Kidney tubule cell (primary cell): Measurements from ENCODE around the gene AKTIP.
"Not testable (repeated sequence)": the region's sequence is repeated elsewhere in the genome, so short reads cannot be mapped to it uniquely, and the experiment has no call there.

ENCODE experiments used
- DNase-seq: peaks from one replicate; pipeline ENCODE4 v3.0.0-alpha.2; 2018; ENCODE audit warnings: low spot score

The AKTIP gene

DNA sequence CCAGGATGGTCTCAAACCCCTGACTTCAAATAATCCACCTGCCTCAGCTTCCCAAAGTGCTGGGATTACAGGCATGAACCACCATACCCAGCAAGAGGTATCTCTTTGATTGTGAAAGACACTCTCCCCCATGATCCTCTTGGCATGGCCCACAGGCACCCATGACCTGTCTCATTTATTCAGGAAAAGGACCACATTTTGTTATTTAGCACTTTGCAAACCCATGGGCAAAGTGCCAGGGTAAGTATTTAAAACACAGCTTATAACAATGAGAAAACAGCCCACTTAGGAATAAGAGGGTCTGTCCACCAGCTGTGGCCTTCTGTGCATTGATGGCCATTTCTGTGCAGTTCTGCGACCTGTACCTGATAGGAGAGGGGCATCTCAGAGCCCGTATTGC lies 12.8 kb upstream of the AKTIP start:
- DNase-seq, result no peak

DNA sequence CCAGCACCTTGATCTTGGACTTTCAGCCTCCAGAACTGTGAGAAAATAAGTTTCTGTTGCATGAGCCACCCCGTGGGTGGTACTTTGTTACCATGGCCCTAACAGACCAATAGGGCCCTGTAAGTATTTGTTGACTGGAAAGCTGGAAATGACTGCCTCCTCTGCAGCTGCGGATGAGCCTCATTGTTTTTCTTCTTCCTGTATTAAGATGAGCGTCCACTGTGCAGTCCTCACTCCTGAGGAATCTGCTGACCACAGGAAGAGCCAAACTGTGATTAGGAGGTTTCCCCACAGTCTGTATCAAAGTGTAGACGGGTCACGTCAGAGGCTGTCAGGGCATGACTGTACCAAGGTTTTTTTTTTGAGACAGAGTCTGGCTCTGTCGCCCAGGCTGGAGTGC lies 12.2 kb upstream of the AKTIP start:
- peak; percentile 75 for DNase-seq

DNA sequence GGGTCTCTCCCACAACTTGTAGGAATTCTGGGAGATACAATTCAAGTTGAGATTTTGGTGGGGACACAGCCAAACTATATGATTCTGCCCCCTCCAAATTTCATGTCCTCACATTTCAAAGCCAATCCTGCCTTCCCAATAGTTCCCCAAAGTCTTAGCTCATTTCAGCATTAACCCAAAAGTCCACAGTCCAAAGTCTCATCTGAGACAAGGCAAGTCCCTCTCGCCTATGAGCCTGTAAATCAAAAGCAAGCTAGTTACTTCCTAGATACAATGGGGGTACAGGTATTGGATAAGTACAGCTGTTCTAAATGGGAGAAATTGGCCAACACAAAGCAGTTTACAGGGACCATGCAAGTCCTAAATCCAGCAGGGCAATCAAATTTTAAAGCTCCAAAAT lies 9.8 kb upstream of the AKTIP start:
- not testable (repeated sequence) for DNase-seq

DNA sequence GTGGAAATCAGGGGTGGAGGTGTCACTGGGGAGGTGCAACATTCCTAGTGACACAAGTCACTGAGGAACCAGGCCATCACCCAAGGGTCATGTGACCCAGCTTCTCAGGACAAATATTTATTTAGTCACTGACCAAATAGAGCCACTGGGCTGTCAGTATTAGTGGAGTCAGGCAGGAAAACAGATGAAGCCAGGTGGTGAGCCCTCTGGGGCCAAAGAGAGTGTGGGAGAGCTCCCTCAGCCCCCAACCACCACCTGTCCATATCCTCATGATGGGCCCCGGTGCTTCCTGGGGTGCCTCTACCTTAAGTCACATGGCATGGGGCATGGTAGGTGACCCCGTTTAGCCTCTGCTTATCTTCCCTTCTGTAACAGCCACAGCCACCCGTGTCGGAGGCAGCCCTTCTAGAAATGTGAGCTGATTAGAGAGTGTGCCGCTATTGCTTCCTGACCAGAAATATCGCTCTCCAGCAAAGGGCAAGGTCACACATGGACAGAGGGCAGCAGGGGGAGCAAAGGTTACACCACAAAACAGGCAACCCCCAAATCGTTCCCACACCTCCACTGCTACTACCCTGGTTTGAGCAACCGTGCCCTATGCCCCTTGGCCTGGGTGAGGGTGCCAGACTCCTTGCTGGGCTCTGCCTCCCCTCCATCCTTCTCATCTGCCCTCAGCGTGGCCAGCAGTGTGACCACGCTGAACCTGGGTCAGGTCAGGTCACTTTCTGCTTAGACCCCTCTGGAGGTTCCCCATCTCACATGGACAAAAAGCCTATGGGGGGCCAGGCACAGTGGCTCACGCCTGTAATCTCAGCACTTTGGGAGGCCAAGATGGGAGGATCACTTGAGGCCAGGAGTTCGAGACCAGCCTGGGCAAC lies 8.6 kb upstream of the AKTIP start:
- peak; percentile 81 for DNase-seq

DNA sequence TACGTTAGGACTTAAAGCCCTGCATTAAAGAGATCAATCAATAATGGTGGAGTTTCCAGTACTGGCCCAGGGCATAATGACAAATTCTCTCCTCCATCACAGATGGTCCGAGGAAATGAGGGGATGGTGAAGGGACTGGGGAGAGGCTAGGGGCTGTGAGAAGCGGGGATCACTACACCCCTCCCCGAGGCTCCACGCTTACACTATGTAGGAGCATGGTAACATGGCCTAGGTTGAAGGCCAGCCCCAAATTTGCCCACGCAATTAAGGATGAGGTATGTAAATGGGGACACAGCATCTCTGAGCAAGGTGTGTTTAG lies 8.0 kb upstream of the AKTIP start:
- DNase-seq, result no peak

DNA sequence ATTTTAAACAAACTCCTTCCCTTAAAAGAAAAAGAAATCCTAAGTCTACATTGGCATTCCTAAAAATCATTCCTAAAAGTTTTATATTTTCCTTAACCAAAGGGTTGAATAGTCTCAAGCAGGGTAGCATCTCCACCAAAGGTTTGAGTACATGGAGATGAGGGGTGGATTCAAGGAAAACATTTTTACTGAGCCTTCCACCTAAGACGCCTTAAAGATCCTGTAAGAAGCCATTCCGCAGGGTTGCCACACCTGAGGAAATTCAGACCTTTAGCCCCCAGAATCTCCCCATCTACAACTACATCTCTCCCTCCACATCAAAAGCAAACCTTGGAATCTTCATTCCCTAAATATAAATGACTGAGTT lies 7.7 kb upstream of the AKTIP start:
- no peak for DNase-seq

DNA sequence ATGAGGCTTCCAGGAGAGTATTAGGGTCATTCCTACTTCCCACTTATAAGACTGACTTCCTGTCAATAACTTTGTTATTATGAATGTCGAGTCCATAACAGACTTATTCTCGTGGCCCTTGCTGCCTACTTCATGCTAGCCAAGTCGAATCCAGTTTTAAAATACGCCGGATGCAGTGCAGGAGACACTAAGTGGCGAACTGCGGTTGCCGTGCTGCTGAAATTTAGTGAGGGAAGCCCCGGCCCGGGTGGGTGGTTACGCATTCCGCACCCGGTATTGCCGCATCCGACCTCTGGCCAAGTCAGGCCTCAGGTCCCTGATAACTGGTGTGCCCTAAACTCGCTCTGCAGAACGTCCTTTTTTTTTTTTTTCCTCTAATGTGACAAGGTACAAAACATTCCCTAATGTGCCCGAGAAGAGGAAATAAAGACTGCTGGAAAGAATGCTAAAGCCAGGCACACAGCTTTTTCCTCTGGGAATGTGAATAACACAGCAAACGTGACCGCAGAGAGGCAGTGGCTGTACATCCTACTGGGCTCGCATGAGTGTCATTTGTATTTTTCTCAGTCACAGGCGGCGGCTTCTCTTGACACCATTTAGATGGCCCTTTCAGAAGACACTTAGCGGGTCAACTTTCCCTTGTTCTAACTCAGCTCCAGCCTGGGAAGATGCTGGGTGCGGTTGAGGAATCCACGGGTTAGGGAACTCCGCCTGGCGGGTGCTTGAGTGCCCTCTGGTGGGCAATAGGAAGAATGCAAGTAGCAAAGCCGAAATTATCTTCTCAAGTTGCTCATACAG lies 7.1 kb upstream of the AKTIP start:
- DNase-seq, result peak; percentile 77

DNA sequence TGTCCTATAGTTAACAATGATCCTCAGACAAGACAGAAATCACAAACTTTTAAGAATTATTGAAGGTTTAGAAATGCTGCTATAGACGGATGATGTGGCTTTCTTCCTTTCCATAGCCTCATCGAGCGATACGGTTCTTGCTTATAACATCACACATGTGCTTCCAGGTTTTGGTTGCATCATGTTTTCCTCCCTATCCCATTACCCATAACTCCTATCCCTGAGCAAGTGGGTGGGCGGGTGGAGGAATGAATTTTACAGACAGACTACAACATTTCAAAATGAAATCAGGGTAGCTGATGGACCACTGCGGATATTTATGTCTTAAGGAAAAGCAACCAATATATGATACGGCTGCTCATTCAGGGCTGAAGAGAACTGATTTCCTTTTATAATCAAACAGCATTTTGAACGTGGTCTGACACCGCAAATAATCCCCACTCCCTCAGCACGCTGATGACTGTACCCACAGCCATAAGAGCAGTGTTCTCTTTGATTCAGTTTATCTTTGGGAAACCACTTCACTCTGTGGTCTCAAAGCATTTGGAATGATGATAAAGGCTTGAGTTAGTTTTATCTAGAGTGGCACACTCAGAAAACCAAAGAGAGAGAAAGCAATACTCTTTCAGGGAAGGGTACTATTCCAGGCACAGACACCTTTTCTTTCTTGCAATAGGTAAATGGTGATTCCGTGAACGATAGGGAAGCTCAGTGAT lies 4.6 kb upstream of the AKTIP start:
- DNase-seq, result no peak

DNA sequence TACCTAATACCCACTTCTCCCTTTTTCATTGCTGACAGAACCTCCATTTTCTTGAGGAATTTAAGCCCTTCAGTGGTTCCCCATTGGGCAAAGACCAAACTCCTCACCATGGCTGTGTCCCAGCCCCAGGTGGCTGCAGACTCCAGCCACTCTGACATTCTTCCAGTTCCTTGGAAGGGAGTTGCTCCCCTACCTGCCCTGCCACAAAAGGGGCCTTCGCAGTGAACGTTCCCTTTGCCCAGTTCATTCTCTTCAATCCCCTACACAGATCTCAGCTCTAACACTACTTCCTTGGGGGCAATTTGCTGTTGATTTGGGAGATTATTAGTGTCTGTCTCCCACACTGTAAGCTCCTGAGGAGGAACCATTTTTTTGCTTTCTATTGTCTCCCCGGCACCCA lies 3.2 kb upstream of the AKTIP start:
- no peak for DNase-seq

DNA sequence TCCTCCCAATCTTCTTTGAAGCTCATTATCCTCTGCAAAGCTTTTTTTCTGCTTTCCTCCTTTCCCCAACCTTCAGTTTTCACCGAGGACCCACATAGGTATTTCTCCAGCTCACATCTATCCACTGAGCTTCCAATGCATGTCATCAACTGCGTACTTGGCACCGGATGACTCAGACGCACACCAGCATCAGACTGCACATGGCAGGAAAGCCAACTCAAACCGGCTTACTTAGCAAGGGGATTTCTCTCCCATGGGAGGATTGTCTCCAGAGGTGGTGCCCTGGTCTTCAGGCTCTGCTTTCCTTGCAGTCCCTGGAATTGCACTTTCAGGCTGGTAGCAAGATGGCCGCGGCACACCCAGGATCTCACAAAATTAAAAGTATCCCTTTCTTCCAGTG lies 1.7 kb upstream of the AKTIP start:
- peak; percentile 85 for DNase-seq

DNA sequence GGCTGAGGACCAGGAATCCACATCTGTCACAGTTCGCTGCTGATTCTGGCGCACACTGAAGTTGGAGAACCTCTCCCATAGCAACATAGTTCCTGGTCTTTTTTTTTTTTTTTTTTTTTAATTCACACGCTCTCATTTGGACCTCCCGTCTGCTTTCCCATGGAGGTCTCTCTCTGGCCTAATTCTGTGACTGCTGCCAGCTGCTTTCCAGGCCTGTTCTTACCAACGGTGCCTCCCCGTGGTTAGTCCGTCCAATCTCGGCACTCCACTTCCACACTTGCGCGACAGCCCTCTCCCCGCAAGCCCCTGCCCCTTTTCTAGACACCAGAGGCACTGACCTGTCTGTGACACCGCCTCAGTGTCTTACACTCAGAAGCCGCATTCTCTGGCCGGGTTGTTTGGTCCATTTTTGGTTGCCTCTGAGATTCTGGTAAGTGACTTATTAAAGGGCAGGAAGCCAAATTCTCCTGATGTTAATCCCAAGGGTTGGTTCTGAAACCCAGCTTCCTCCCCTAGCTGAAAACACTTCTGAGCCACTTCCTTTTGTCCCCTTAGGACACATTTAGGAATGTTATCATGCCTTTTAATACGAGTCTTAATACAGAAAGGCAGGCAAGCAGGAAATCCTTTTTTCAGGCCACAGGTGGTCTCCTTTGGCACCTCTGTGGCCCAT lies 1.1 kb upstream of the AKTIP start:
- DNase-seq, result peak; percentile 82

DNA sequence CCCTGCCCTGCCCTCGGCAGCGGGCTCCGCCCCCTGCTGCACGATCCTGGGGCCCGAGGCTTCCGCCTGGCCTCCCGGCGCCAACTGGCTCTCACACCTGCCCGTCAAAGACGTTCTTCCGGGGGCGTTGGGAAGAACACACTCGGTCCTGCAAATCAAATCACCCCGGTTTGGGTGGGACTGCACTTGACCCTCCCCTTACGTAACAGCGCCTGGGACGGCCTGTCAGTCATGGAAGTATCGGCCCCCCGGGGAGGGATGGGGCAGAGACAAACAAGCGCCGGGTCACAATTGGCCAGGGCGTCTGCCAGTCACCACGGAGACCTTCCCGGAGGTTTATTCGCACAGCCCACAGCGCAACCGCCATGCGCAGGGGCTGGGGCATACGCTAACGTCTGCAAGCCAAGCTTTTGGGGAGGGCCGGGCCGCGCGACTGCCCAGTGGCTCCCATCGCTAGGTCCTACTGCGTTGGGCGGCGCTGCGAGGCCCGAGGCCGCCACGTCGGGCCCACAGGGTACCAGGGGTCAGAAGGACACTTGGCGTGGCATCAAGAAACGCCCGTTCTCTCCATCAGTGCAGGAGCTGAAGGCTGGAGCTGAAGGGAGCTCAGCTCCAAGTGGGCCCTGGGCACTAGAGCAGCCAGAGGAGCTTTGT lies 388 bp upstream of the AKTIP start:
- peak; percentile 100 for DNase-seq

DNA sequence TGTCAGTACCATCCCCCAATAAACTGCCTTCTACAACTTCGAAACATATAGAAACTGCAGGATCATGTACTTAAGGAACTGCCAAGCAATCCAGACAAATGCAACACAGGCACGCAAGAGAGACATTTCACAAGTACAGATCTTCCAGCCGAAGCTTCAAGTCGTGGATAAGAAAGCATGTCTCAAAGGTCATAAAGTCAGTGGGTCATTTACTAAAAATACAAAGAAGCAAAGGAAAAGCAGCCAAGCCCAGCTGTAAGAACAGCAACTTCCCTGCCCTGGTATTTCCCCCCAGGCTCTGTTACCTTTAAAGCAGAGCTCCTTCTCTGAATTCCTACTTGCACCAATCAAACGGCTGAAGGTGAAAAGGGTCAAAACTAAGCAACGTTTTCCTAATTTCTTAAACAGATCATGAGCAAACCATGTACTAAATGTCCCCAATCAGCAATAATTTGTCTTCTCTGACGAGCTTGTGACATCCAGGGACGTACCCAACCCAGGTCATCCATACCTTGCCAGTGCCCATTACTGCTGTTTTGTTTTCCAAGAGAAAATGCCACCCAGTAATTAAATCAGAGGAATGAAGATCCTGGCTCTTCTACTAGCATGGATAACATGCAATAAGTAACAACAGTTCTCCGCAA lies 1.7 kb downstream of the AKTIP start:
- DNase-seq, result peak; percentile 10

DNA sequence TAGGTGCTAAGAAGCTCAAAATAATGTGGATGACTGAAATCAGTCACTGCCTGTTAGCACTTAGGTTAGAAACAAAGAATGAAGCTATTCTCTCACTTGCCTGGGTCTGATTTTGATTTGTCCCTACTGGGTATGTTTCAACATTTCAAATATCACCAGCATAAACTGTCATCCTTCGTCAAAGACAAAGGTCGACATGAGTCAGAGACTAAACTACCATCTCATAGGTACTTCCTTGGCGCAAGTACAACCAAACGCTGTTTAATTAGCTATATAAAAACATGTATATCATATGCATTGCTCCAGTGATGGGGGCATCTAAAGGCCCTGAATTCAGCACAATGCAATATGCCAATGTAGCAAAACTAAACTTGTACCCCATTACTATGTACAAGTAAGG lies 4.0 kb downstream of the AKTIP start:
- DNase-seq, result no peak

DNA sequence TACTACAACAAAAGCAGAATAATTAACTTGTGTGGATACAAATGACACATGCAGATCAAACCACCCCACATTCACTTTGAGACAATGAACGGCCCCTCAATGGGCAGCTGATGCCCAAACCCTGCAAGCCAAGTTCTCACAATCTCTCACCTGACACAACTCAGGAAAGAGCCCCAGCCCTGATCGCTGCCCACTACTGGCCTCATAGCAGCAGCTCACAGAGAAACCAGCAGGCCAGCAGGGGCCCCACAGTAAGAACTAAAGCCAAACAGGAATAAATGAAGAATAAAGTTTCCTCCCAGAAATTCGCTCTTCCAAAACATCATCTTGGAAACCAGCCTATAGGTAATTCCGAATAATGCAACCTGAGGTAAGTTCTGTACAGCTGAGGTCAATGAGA lies 7.7 kb downstream of the AKTIP start:
- DNase-seq, result no peak

DNA sequence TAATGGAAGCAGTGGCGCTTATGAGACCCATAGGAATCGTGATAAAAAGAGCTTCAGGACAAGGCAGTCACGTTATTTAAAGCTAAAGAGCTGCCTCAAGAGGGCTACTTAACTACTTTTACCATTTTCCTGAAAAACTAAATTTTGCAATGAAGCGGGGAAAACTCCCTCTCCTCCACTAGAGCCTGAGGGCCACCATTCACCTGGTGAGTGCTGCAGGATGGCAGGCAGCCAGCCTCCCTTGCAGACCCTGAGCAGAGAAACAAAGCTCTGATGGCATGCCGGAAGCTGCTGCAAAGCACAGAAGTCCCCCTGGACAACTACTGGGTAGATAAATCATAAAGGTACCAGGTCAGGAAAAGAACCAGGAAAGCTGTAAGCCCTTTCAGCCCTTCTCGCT lies 8.4 kb downstream of the AKTIP start:
- DNase-seq, result no peak

DNA sequence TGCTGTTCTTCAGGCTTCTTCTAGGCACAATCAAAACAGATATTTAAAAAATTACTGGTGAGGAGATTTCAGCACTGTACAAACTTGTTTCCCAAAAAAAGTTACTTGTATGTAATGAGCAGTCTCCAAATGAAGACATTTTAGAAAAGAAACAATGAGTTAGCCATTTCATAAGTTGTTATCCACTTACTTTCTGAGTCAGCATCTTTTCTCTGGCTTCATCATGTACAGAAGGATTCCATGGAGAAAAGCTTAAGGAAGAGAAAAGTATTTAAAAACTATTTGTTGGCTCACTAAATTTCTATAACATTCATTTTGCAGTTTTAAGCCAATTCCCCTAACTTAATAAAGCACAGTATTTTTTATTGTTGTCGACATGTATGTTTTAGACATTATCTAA lies 10.5 kb downstream of the AKTIP start:
- DNase-seq, result no peak

DNA sequence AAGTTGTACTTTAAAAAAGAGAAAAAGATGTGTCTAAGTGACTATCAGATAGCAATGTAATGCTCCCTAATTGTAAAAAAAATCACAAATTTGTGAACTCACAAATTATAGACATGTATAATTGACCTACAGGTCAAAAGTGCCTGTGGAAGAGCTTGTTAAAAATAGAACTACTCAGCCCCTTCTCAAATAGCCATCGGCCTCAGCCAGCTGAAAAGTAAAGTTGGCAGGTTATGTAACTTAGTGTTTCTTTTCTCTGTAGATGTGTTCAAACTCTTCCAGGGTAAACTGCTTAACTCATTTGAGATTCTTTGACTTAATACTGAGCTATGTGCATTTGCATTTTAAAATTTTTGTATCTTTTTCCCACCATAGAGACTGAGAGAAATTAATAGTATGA lies 13.3 kb downstream of the AKTIP start:
- no peak for DNase-seq

DNA sequence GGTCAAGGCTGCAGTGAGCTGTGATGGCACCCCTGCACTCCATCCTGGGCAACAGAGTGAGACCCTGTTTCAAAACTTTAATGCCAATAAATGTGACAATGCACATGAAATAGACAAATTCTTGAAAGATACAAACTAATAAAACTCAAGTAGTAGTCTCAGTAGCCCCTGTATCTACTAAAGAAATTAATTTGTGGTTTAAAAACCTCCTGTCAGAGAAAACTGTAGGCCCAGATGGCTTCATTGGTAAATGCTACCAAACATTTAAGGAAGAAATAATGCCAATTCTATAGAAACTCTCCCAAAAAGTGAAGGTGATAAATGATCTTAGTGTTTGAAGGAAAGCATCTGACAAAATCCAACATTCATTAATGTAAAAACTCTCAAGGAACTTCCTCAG lies 16.8 kb downstream of the AKTIP start:
- no peak for DNase-seq

DNA sequence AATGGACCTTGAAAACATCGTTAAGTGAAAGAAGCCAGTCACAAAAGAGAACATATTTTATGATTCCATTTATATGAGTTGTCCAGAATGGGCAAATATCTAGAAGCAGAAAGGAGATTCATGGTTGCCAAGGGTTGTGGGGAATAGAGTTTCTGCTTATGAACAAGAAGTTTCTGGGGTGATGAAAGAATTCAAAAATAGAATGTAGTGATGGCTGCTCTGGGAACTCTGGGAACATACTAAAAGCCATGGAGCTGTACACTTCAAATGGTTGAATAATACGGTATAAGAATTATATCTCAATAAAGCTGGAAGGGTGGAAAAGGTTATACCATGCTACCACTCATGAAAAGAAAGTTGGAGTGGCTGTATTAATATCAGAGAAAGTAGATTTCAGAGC lies 18.5 kb downstream of the AKTIP start:
- no peak for DNase-seq

DNA sequence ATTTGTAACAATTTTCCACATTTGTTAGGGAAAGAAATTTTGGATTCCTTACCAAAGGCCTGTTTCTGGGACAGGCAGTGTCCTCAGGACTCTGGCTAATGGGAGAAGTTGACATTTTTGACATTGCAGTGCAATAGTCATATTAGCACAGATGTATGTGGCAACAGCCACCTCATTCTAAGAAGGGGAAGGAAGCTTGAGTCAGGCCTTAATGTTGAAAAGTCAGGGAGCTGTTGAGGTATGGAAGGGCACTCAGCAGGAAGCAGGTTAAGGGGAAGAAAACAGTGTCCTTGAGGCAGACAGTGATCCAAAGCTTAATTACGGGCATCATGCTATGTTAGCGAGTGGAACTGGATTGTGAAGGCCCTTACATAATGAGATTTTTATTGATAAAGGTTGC lies 20.9 kb downstream of the AKTIP start:
- DNase-seq, result no peak
